GM12878 (cell line): ENCODE measurements around the gene HMGN3. TPM values are rescaled to one million over a fixed set of nuclear protein-coding genes. Genes with fewer than 3 reads are reported as not detected.

Experiments
- ATAC-seq: fragments of 200-7000 bp; cut with Tn5 transposase; 3 replicates; pipeline ENCODE4 v1.9.1; 2020; ENCODE audit warnings: mild to moderate bottlenecking, moderate library complexity
- BruUV-seq: library from RNA; stranded (reverse); fragments of 400-500 nt; replicated peaks from 2 replicates; lab custom pipeline; 2021; lab: Mats Ljungman, UMichigan
- CTCF ChIA-PET: fragments of 300-600 bp; sonication (Branson Sonifier 250); formaldehyde crosslinking; extraction: SDS; loops from one replicate; lab custom pipeline; 2021; ENCODE audit warnings: inconsistent platforms; lab: Yijun Ruan, JAX
- POLR2A ChIA-PET: fragments of 350-600 bp; formaldehyde crosslinking; extraction: SDS; loops from one replicate; lab custom pipeline; 2021; ENCODE audit warnings: inconsistent platforms; lab: Charles Lee
- RAD21 ChIA-PET: fragments of 300-600 bp; sonication (Branson Sonifier 250); formaldehyde crosslinking; loops from one replicate; lab custom pipeline; 2023; ENCODE audit warnings: antibody characterized with exemption; ENCODE audit not compliant: unreplicated experiment; lab: Charles Lee
- SMC1A ChIA-PET: fragments of 300-600 bp; sonication (Branson Sonifier 250); formaldehyde crosslinking; loops from one replicate; lab custom pipeline; 2023; ENCODE audit not compliant: unreplicated experiment, uncharacterized antibody; lab: Charles Lee
- DNase-seq: peaks from one replicate; pipeline ENCODE4 v3.0.0-alpha.2; 2011; ENCODE audit warnings: low read depth, low spot score
- FAIRE-seq: peaks from 3 replicates; lab custom pipeline; 2011; peaks lifted over from hg19 to GRCh38; lab: Jason Lieb, UNC
- H2AFZ ChIP-seq: 2 replicates; pipeline ENCODE4 v1.6.0; 2011; ENCODE audit warnings: low read depth, low read length, control low read depth; ENCODE audit not compliant: control insufficient read depth
- H3K27ac ChIP-seq: 2 replicates; pipeline ENCODE4 v1.5.1; 2011; ENCODE audit warnings: control low read depth; ENCODE audit not compliant: control insufficient read depth, insufficient read depth
- H3K27me3 ChIP-seq, 2 experiments: replicated peaks in 1 of 2; 2 replicates each; pipeline versions ENCODE4 v1.6.0 to v1.6.1; 2011; ENCODE audit warnings: low read length in 1 of 2; ENCODE audit not compliant: control insufficient read depth in 2 of 2, insufficient read depth in 2 of 2
- H3K36me3 ChIP-seq, 2 experiments: 2 replicates each; pipeline ENCODE4 v1.5.1; 2011; ENCODE audit warnings: low read length in 1 of 2; ENCODE audit not compliant: control insufficient read depth in 2 of 2, insufficient read depth in 2 of 2
- H3K4me1 ChIP-seq: 2 replicates; pipeline ENCODE4 v1.6.1; 2011; ENCODE audit warnings: mild to moderate bottlenecking, low read length, moderate library complexity, mixed read lengths; ENCODE audit not compliant: control insufficient read depth, insufficient read depth
- H3K4me2 ChIP-seq: 2 replicates; pipeline ENCODE4 v1.6.0; 2011; ENCODE audit warnings: control low read depth; ENCODE audit not compliant: control insufficient read depth, insufficient read depth
- H3K4me3 ChIP-seq: fragments of 200-600 bp; sonication (generic); 2 replicates; pipeline ENCODE4 v1.5.1; 2016
- H3K79me2 ChIP-seq: 2 replicates; pipeline ENCODE4 v1.6.0; 2011; ENCODE audit warnings: low read length; ENCODE audit not compliant: control insufficient read depth, insufficient read depth
- H3K9ac ChIP-seq: 2 replicates; pipeline ENCODE4 v1.8.0; 2011; ENCODE audit warnings: low read length, control low read depth, mixed read lengths; ENCODE audit not compliant: control insufficient read depth, insufficient read depth
- H3K9me3 ChIP-seq: replicated peaks from 3 replicates; pipeline ENCODE4 v1.5.1; 2011; ENCODE audit warnings: mild to moderate bottlenecking, low read length; ENCODE audit not compliant: control insufficient read depth, insufficient read depth
- H4K20me1 ChIP-seq: 2 replicates; pipeline ENCODE4 v1.6.0; 2011; ENCODE audit not compliant: control insufficient read depth, insufficient read depth
- BACH1 ChIP-seq: fragments of 450-650 bp; IDR thresholded peaks from 2 replicates; pipeline ENCODE4 v1.6.1; 2017; ENCODE audit warnings: mild to moderate bottlenecking, borderline replicate concordance
- CBFB ChIP-seq: IDR thresholded peaks from 2 replicates; pipeline ENCODE4 v1.6.1; 2016; ENCODE audit warnings: antibody characterized with exemption, low read depth
- GATAD2B ChIP-seq: fragments of 450-650 bp; conservative IDR thresholded peaks from 2 replicates; pipeline ENCODE4 v1.6.1; 2017; ENCODE audit warnings: low read depth, mild to moderate bottlenecking, moderate library complexity
- HDGF ChIP-seq: fragments of 450-650 bp; IDR thresholded peaks from 2 replicates; pipeline ENCODE4 v1.6.1; 2016; ENCODE audit warnings: antibody characterized with exemption
- MLLT1 ChIP-seq: fragments of 450-650 bp; IDR thresholded peaks from 2 replicates; pipeline ENCODE4 v1.6.1; 2016; ENCODE audit warnings: mild to moderate bottlenecking
- MXI1 ChIP-seq: fragments of 150-350 bp; IDR thresholded peaks from 2 replicates; pipeline ENCODE4 v1.6.1; 2011; ENCODE audit warnings: low read depth, mild to moderate bottlenecking, inconsistent platforms, low read length, improper control_type of control experiment
- PBX3 ChIP-seq: IDR thresholded peaks from 2 replicates; pipeline ENCODE4 v1.6.1; 2011; ENCODE audit warnings: mild to moderate bottlenecking, low read depth, low read length, moderate library complexity; ENCODE audit not compliant: insufficient replicate concordance
- RAD51 ChIP-seq: fragments of 450-650 bp; IDR thresholded peaks from 2 replicates; pipeline ENCODE4 v1.6.1; 2016; ENCODE audit warnings: moderate library complexity, mild to moderate bottlenecking, inconsistent platforms
- REST ChIP-seq: IDR thresholded peaks from 2 replicates; pipeline ENCODE4 v1.6.1; 2012; ENCODE audit warnings: mild to moderate bottlenecking, low read depth, low read length
- SUPT20H ChIP-seq: IDR thresholded peaks from 2 replicates; pipeline ENCODE4 v1.6.1; 2011; ENCODE audit warnings: low read depth, mild to moderate bottlenecking, low read length, moderate library complexity, borderline replicate concordance; ENCODE audit not compliant: control insufficient read depth
- ZNF207 ChIP-seq: fragments of 450-650 bp; IDR thresholded peaks from 2 replicates; pipeline ENCODE4 v1.6.1; 2014; ENCODE audit warnings: antibody characterized with exemption, mild to moderate bottlenecking, borderline replicate concordance
- ZNF274 ChIP-seq: IDR thresholded peaks from one replicate; pipeline ENCODE4 v1.8.0; 2011; ENCODE audit not compliant: insufficient read length, insufficient read depth
- in situ Hi-C: fragments of 300-500 bp; cut with MboI; formaldehyde crosslinking; loops from 9 replicates; pipeline ENCODE4 v1.14.3; 2018; ENCODE audit warnings: mixed read lengths
- intact Hi-C: fragments of 100-400 bp; cut with micrococcal nuclease; formaldehyde crosslinking; loops from one replicate; pipeline ENCODE4 v1.14.2; 2022; ENCODE audit not compliant: unreplicated experiment
- polyA plus RNA-seq, 11 experiments: library from polyadenylated mRNA; depleted of rRNA in 4 of 11; unstranded in 6 of 11; stranded (reverse) in 5 of 11; fragments of >200 nt; fragmentation: Nextera tagmentation in 4 of 11; fragmentation: Illumina TruSeq in 1 of 11; extraction: Ambion mirVana in 4 of 11; extraction: Trizol in 1 of 11; gene quantifications; 1 replicate in 1 of 11; 2 replicates in 10 of 11; pipeline versions ENCODE4 v1.2.1 to v1.2.3, GENCODE V29; 2011 to 2016; ENCODE audit warnings: inconsistent platforms in 2 of 11, missing spikeins in 2 of 11, low read depth in 1 of 11
- total RNA-seq, 4 experiments: library from RNA; depleted of rRNA in 3 of 4; stranded (reverse); fragments of >200 nt in 3 of 4; fragmentation: Illumina TruSeq in 1 of 4; extraction: Trizol in 1 of 4; gene quantifications; 2 replicates each; pipeline versions ENCODE4 v1.2.1 to v1.2.3, GENCODE V29; 2013 to 2021

Gene HMGN3
- total and polyA plus RNA-seq, 10 of the 15 experiments (the other 5 are each of a cell fraction or from before 2014, with no cell fraction given): 115 to 496 (median 262) TPM

- H3K9me3 ChIP-seq: no peaks in the 10 kb centered on the region
- H4K20me1 ChIP-seq: no peaks in the 10 kb centered on the region
- ChIA-PET POLR2A (no interaction called here), SMC1A (interaction anchor here (0.6 kb wide), 1 partner anchor 12 kb away, joined by 3 read pairs; no protein-coding TSS in a partner anchor), RAD21 (no interaction called here), CTCF (no interaction called here)
- FAIRE-seq (no peak), ATAC-seq (no peak), DNase-seq (no peak)
- H3K79me2 ChIP-seq: no peaks in the 10 kb centered on the region
- H3K27ac ChIP-seq: no peak overlapping the region
- no peaks in the 10 kb centered on the region for H3K27me3 ChIP-seq
- in situ Hi-C loops: no loop called here
- no peak overlapping the region for H3K4me2 ChIP-seq
- no peak for TF ChIP-seq MLLT1
- no peak for TF ChIP-seq BACH1
- no peak for TF ChIP-seq CBFB
- no peak for TF ChIP-seq GATAD2B
- TF ChIP-seq HDGF: no peak
- no peak for TF ChIP-seq RAD51
- TF ChIP-seq SUPT20H: no peak
- no peak for TF ChIP-seq ZNF274
- no peak for TF ChIP-seq ZNF207
- no peak for TF ChIP-seq PBX3
- no peak for TF ChIP-seq MXI1
- TF ChIP-seq REST: no peak
- no TSS peak for BruUV-seq
- H3K36me3 ChIP-seq: no peaks in the 10 kb centered on the region
- no peak overlapping the region for H2AFZ ChIP-seq
- intact Hi-C loops: no loop called here
- no peaks in the 10 kb centered on the region for H3K4me1 ChIP-seq
- H3K4me3 ChIP-seq: no peak overlapping the region
- H3K9ac ChIP-seq: no peak overlapping the region
These were observed 28.9 kb upstream of the HMGN3 start for GRCh38 chr6:79263359-79263758.
